Keratinocyte (primary cell): Measurements from ENCODE around the gene MT2A. TPM values are rescaled to one million over a fixed set of nuclear protein-coding genes. Genes with fewer than 3 reads are reported as not detected.

ENCODE experiments used
- DNase-seq: peaks from one replicate; pipeline ENCODE4 v3.0.0-alpha.2; 2011; ENCODE audit warnings: low read depth, missing footprints, low spot score
- FAIRE-seq: peaks from 2 replicates; lab custom pipeline; 2011; peaks lifted over from hg19 to GRCh38; lab: Jason Lieb, UNC
- H2AFZ ChIP-seq: 2 replicates; pipeline ENCODE4 v1.6.0; 2012; ENCODE audit warnings: low read length, control low read depth, inconsistent platforms; ENCODE audit not compliant: control insufficient read depth
- H3K27ac ChIP-seq: 2 replicates; pipeline ENCODE4 v1.5.1; 2011; ENCODE audit warnings: low read length; ENCODE audit not compliant: control insufficient read depth, insufficient read depth
- H3K27me3 ChIP-seq: 3 replicates; pipeline ENCODE4 v1.6.0; 2011; ENCODE audit warnings: low read length; ENCODE audit not compliant: control insufficient read depth, insufficient read depth; ENCODE audit errors: extremely low read depth
- H3K36me3 ChIP-seq, 2 experiments: 2 replicates in 1 of 2; 3 replicates in 1 of 2; pipeline ENCODE4 v1.5.1; 2011; ENCODE audit warnings: low read length in 2 of 2, mild to moderate bottlenecking in 1 of 2; ENCODE audit not compliant: control insufficient read depth in 2 of 2, insufficient read depth in 2 of 2; ENCODE audit errors: extremely low read depth in 1 of 2
- H3K4me1 ChIP-seq: 3 replicates; pipeline ENCODE4 v1.5.1; 2011; ENCODE audit warnings: low read length; ENCODE audit not compliant: control insufficient read depth, insufficient read depth; ENCODE audit errors: extremely low read depth
- H3K4me2 ChIP-seq: 3 replicates; pipeline ENCODE4 v1.6.0; 2011; ENCODE audit warnings: low read depth, low read length; ENCODE audit not compliant: control insufficient read depth, insufficient read depth; ENCODE audit errors: extremely low read depth
- H3K4me3 ChIP-seq, 3 experiments: fragments of 200-600 bp in 1 of 3; sonication (generic) in 1 of 3; 2 replicates in 2 of 3; 3 replicates in 1 of 3; pipeline ENCODE4 v1.5.1; 2011 to 2016; ENCODE audit warnings: low read length in 3 of 3, mild to moderate bottlenecking in 3 of 3, control low read depth in 2 of 3, inconsistent platforms in 1 of 3, low read depth in 1 of 3, mixed read lengths in 1 of 3, mixed run types in 1 of 3, moderate library complexity in 1 of 3; ENCODE audit not compliant: control insufficient read depth in 2 of 3, insufficient read depth in 2 of 3; ENCODE audit errors: extremely low read depth in 1 of 3
- H3K79me2 ChIP-seq: 2 replicates; pipeline ENCODE4 v1.6.0; 2012; ENCODE audit warnings: low read length; ENCODE audit not compliant: control insufficient read depth, insufficient read depth
- H3K9ac ChIP-seq: 3 replicates; pipeline ENCODE4 v1.6.0; 2011; ENCODE audit warnings: low read length; ENCODE audit not compliant: control insufficient read depth, insufficient read depth; ENCODE audit errors: extremely low read depth
- H3K9me1 ChIP-seq: 3 replicates; pipeline ENCODE4 v1.6.0; 2011; ENCODE audit warnings: low read length; ENCODE audit not compliant: control insufficient read depth, insufficient read depth; ENCODE audit errors: extremely low read depth
- H3K9me3 ChIP-seq: 2 replicates; pipeline ENCODE4 v1.5.1; 2012; ENCODE audit warnings: low read depth, low read length; ENCODE audit not compliant: control insufficient read depth
- H4K20me1 ChIP-seq: 3 replicates; pipeline ENCODE4 v1.6.0; 2011; ENCODE audit warnings: low read length; ENCODE audit not compliant: control insufficient read depth, insufficient read depth; ENCODE audit errors: extremely low read depth
- EZH2 ChIP-seq: IDR thresholded peaks from one replicate; pipeline ENCODE4 v1.6.1; 2012; ENCODE audit warnings: inconsistent platforms, mild to moderate bottlenecking, low read length, moderate library complexity
- dilution Hi-C: fragments of 300-500 bp; cut with MboI; formaldehyde crosslinking; loops from one replicate; pipeline ENCODE4 v1.7.0; 2020; ENCODE audit warnings: low sequenced_read_pairs; ENCODE audit not compliant: extremely low pct_ligation_motif_present
- polyA plus RNA-seq, 5 experiments: library from polyadenylated mRNA; depleted of rRNA in 3 of 5; stranded (reverse) in 3 of 5; stranded (forward) in 1 of 5; unstranded in 1 of 5; fragments of >200 nt; gene quantifications; 1 replicate in 1 of 5; 2 replicates in 3 of 5; 3 replicates in 1 of 5; pipeline versions ENCODE4 v1.2.1 to v1.2.3, GENCODE V29; 2011 to 2012; ENCODE audit warnings: missing spikeins in 2 of 5, low read depth in 1 of 5, low replicate concordance in 1 of 5
- TF ChIP-seq, protein P1 (sequence below), 3 experiments: IDR thresholded peaks in 1 of 3; conservative IDR thresholded peaks in 1 of 3; optimal IDR thresholded peaks in 1 of 3; 2 replicates in 2 of 3; 3 replicates in 1 of 3; pipeline versions ENCODE3 to v1.5.1; 2011; ENCODE audit warnings: low read length in 3 of 3, mild to moderate bottlenecking in 3 of 3, moderate library complexity in 2 of 3, control low read depth in 1 of 3, inconsistent platforms in 1 of 3; ENCODE audit not compliant: insufficient read depth in 2 of 3; ENCODE audit errors: extremely low read depth in 1 of 3

MT2A gene
- polyA plus RNA-seq, 1 donor (not counting 4 experiments of a cell fraction or from before 2014, with no cell fraction given), result 990 TPM

DNA sequence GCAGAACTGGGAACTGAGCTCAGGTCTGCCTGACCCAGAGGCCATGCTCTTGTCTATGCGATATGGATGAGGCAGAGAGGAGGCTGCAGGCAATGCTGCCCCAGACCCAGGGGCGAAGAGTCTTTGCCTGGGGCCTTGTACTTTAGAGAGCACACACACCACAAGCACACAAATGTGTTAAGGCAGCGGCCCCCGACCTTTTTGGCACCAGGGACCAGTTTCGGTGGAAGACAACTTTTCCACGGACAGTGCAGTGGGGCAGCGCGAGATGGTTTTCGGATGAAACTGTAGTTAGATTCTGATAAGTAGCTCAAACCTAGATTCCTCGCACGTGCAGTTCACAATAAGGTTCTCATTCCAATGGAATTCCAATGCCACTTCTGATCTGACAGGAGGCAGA is 36.9 kb upstream of the MT2A start:
- Histone ChIP-seq H3K9me1 (no peaks in the 10 kb centered on the region), H3K9me3 (no peaks in the 10 kb centered on the region), H3K36me3 (no peaks in the 10 kb centered on the region), H2AFZ (no peak overlapping the region), H3K4me3 (no peak overlapping the region), H3K4me2 (no peak overlapping the region), H3K4me1 (peaks cover under 1% of the 10 kb centered on the region), H3K27ac (no peak overlapping the region), H3K9ac (no peak overlapping the region), H4K20me1 (no peaks in the 10 kb centered on the region), H3K79me2 (no peaks in the 10 kb centered on the region), H3K27me3 (no peaks in the 10 kb centered on the region)
- DNase-seq, result no peak
- TF ChIP-seq EZH2, result no peak
- TF ChIP-seq, protein P1, sequence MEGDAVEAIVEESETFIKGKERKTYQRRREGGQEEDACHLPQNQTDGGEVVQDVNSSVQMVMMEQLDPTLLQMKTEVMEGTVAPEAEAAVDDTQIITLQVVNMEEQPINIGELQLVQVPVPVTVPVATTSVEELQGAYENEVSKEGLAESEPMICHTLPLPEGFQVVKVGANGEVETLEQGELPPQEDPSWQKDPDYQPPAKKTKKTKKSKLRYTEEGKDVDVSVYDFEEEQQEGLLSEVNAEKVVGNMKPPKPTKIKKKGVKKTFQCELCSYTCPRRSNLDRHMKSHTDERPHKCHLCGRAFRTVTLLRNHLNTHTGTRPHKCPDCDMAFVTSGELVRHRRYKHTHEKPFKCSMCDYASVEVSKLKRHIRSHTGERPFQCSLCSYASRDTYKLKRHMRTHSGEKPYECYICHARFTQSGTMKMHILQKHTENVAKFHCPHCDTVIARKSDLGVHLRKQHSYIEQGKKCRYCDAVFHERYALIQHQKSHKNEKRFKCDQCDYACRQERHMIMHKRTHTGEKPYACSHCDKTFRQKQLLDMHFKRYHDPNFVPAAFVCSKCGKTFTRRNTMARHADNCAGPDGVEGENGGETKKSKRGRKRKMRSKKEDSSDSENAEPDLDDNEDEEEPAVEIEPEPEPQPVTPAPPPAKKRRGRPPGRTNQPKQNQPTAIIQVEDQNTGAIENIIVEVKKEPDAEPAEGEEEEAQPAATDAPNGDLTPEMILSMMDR (optimal IDR thresholded peaks at IDR 0.05 in 1 of 3, IDR thresholded peaks at IDR 0.05 in 1 of 3, conservative IDR thresholded peaks at IDR 0.05 in 1 of 3; ENCODE audit: extremely low read depth in 1 of 3, insufficient read depth in 2 of 3, low read length in 3 of 3), result no peak
- dilution Hi-C loops, result no loop called here
- no peak for FAIRE-seq

- dilution Hi-C loops, result no loop called here
- Histone ChIP-seq H3K4me2 (no peak overlapping the region), H4K20me1 (no peaks in the 10 kb centered on the region), H3K27me3 (no peaks in the 10 kb centered on the region), H3K9me3 (no peaks in the 10 kb centered on the region), H3K79me2 (no peaks in the 10 kb centered on the region), H2AFZ (no peak overlapping the region), H3K4me3 (no peak overlapping the region), H3K9ac (no peak overlapping the region), H3K4me1 (peaks cover 10% of the 10 kb centered on the region), H3K27ac (no peak overlapping the region), H3K36me3 (no peaks in the 10 kb centered on the region), H3K9me1 (no peaks in the 10 kb centered on the region)
- no peak for TF ChIP-seq EZH2
- TF ChIP-seq, protein P1 (optimal IDR thresholded peaks at IDR 0.05 in 1 of 3, IDR thresholded peaks at IDR 0.05 in 1 of 3, conservative IDR thresholded peaks at IDR 0.05 in 1 of 3; ENCODE audit: extremely low read depth in 1 of 3, insufficient read depth in 2 of 3, low read length in 3 of 3), result no peak
- FAIRE-seq, result no peak
- no peak for DNase-seq
Measured at GRCh38 chr16:56574625-56575024, 33.8 kb upstream of the MT2A start.
